Stimulated activated CD8-positive, alpha-beta memory T cell treated with anti-CD3 and anti-CD28 coated beads, Interleukin-4, amount 100 ng/mL, for 4 hours (primary cell): ENCODE measurements around the gene CHIT1.
A peak's percentile ranks its signal among the peaks of the same experiment; 100 is the strongest.

Experiments used
- DNase-seq, 2 donors: peaks; one replicate each; pipeline ENCODE4 v3.0.0-alpha.2; 2020; ENCODE audit warnings: low read depth in 2 of 2, low spot score in 1 of 2

CHIT1 gene

GRCh38 chr1:203217139-203217655 is 12.3 kb downstream of the CHIT1 start:
- no peak for DNase-seq

- peak; percentile 15 to 18 for DNase-seq
These were observed 13.0 kb downstream of the CHIT1 start for GRCh38 chr1:203216274-203217138.

- DNase-seq, result no peak
These were observed 13.9 kb downstream of the CHIT1 start for GRCh38 chr1:203215573-203215972.

- DNase-seq, result no peak
These were observed 14.6 kb downstream of the CHIT1 start for GRCh38 chr1:203214871-203215270.

GRCh38 chr1:203213126-203213525 is 16.3 kb downstream of the CHIT1 start:
- no peak for DNase-seq

GRCh38 chr1:203211812-203212211 is 17.7 kb downstream of the CHIT1 start:
- no peak for DNase-seq

- DNase-seq, result no peak
These were observed 18.5 kb downstream of the CHIT1 start for GRCh38 chr1:203210988-203211387.

- no peak for DNase-seq
These were observed 19.1 kb downstream of the CHIT1 start for GRCh38 chr1:203210350-203210749.

- DNase-seq, result no peak
These were observed 21.3 kb downstream of the CHIT1 start for GRCh38 chr1:203208181-203208580.

GRCh38 chr1:203207751-203208150 is 21.7 kb downstream of the CHIT1 start:
- no peak for DNase-seq

GRCh38 chr1:203206129-203206687 is 23.3 kb downstream of the CHIT1 start:
- DNase-seq, result no peak

- DNase-seq, result no peak
These were observed 24.7 kb downstream of the CHIT1 start for GRCh38 chr1:203204756-203205155.

GRCh38 chr1:203202431-203203245 is 26.8 kb downstream of the CHIT1 start:
- no peak for DNase-seq

GRCh38 chr1:203201516-203202205 is 27.8 kb downstream of the CHIT1 start:
- no peak for DNase-seq

GRCh38 chr1:203200916-203201315 is 28.6 kb downstream of the CHIT1 start:
- DNase-seq, result no peak

GRCh38 chr1:203199816-203200571 is 29.5 kb downstream of the CHIT1 start:
- DNase-seq, result no peak

- DNase-seq, result no peak
These were observed 30.0 kb downstream of the CHIT1 start for GRCh38 chr1:203199481-203199815.

- no peak for DNase-seq
These were observed 30.5 kb downstream of the CHIT1 start for GRCh38 chr1:203199002-203199401.

GRCh38 chr1:203197625-203198024 is 31.8 kb downstream of the CHIT1 start:
- DNase-seq, result no peak

- DNase-seq, result no peak
These were observed 33.1 kb downstream of the CHIT1 start for GRCh38 chr1:203196371-203196770.
